NCI-H2081 treated with DMSO at 0.1 percent for 48 hours (cell line): ENCODE results near the gene ERICH2.

Experiments used
- DNase-seq: peaks from one replicate; lab custom pipeline; 2025; lab: John Stamatoyannopoulos, UW

The ERICH2 gene

GRCh38 chr2:170842785-170843184, 72.6 kb downstream of the ERICH2 start:
- no peak for DNase-seq

GRCh38 chr2:170843656-170844055, 73.5 kb downstream of the ERICH2 start:
- DNase-seq = no peak

GRCh38 chr2:170845343-170845742, 75.2 kb downstream of the ERICH2 start:
- DNase-seq = no peak

- no peak for DNase-seq
Observed at GRCh38 chr2:170846314-170846713, 76.1 kb downstream of the ERICH2 start.

GRCh38 chr2:170847716-170848115, 77.5 kb downstream of the ERICH2 start:
- DNase-seq = no peak
